Measurements from ENCODE around the gene CLCN3. TPM values are rescaled to one million over a fixed set of nuclear protein-coding genes. Genes with fewer than 3 reads are reported as not detected.
A peak's percentile ranks its signal among the peaks of the same experiment; 100 is the strongest.

The CLCN3 gene
- total RNA-seq, 2 experiments from 2014 or later = 17.8 to 42.0 TPM

- Histone ChIP-seq H2AFZ (ENCODE audit: low read length) (peak overlapping the region; percentile 94), H3K4me3 (ENCODE audit: low read depth, low read length, poor library complexity, severe bottlenecking) (peak overlapping the region; percentile 91), H3K36me3 (ENCODE audit: insufficient read depth, low read length) (no peaks in the 10 kb centered on the region), H3K9me3 (ENCODE audit: low read length) (no peaks in the 10 kb centered on the region), H3K4me1 (ENCODE audit: insufficient read depth, low read length, poor library complexity, severe bottlenecking) (peaks cover 19% of the 10 kb centered on the region), H3K27ac (ENCODE audit: low read depth, low read length, poor library complexity, severe bottlenecking) (no peak overlapping the region), H4K20me1 (ENCODE audit: insufficient read depth, low read length) (no peaks in the 10 kb centered on the region), H3K9me2 (ENCODE audit: insufficient read depth, low read length) (no peaks in the 10 kb centered on the region), H3K4me2 (ENCODE audit: low read length) (peak overlapping the region; percentile 94), H3K79me2 (ENCODE audit: insufficient read depth, low read depth, low read length) (peaks cover 16% of the 10 kb centered on the region; the same call in 1 of the 2 replicates)
- ChIA-PET POLR2A (interaction anchor here (0.6 to 1.1 kb wide), 3 partner anchors 141 to 748 kb away, joined by 3 to 5 read pairs (median 4); partner anchors contain the start of gene CBR4), CTCF (ENCODE audit: unreplicated experiment) (no interaction called here)
- no TSS peak for BruUV-seq (replicated peaks)
- DNase-seq (ENCODE audit: low spot score) = no peak
- TF ChIP-seq EZH2phosphoT487 (IDR thresholded peaks at IDR 0.05; ENCODE audit: borderline replicate concordance, low read depth, low read length) (no peak), CTCF (conservative IDR thresholded peaks at IDR 0.05; ENCODE audit: low read length) (no peak)
- intact Hi-C loops (cut with micrococcal nuclease; ENCODE audit: unreplicated experiment) = loop anchor here (5.0 kb wide), 1 partner anchor 751 kb away; no protein-coding TSS in a partner anchor
Observed at GRCh38 chr4:169758401-169758962, 138.1 kb downstream of the CLCN3 start.

DNA sequence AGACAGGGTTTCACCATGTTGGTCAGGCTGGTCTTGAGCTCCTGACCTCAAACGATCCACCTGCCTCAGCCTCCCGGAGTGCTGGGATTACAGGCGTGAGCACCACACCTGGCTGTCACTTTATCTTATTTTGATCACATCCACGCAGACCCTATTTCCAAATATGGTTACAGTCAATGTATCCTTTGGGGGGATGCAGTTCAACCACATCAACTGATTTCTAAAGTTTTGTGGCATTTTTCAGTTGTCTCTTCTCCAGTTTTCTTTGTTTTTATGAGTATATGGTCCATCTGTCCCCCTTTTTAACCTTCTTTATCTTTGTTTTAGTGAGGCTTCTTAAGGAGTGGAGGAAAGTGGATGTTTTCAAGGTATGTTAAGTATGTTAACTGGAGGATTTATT is 141.5 kb downstream of the CLCN3 start:
- CTCF ChIA-PET (ENCODE audit: unreplicated experiment) = no interaction called here

More for the DNA sequence above, 141.5 kb downstream of the CLCN3 start:
- no peaks in the 10 kb centered on the region for H3K9me3 ChIP-seq (ENCODE audit: low read length)
- intact Hi-C loops (cut with micrococcal nuclease; ENCODE audit: unreplicated experiment) = no loop called here
- TF ChIP-seq CTCF (conservative IDR thresholded peaks at IDR 0.05; ENCODE audit: low read length) = no peak
- no peak for TF ChIP-seq EZH2phosphoT487 (IDR thresholded peaks at IDR 0.05; ENCODE audit: borderline replicate concordance, low read depth, low read length)
- H3K27ac ChIP-seq (ENCODE audit: low read depth, low read length, poor library complexity, severe bottlenecking) = no peak overlapping the region
- DNase-seq (ENCODE audit: low spot score) = no peak
- peaks cover 11% of the 10 kb centered on the region for H3K4me1 ChIP-seq (ENCODE audit: insufficient read depth, low read length, poor library complexity, severe bottlenecking)
- no peaks in the 10 kb centered on the region for H3K36me3 ChIP-seq (ENCODE audit: insufficient read depth, low read length)
- H4K20me1 ChIP-seq (ENCODE audit: insufficient read depth, low read length) = no peaks in the 10 kb centered on the region
- H3K79me2 ChIP-seq (ENCODE audit: insufficient read depth, low read depth, low read length) = no peaks in the 10 kb centered on the region; the same call in 1 of the 2 replicates
- no TSS peak for BruUV-seq (replicated peaks)
- no peak overlapping the region for H3K4me3 ChIP-seq (ENCODE audit: low read depth, low read length, poor library complexity, severe bottlenecking)
- H3K4me2 ChIP-seq (ENCODE audit: low read length) = no peak overlapping the region
- POLR2A ChIA-PET = interaction anchor here (0.6 kb wide), 1 partner anchor 20 kb away, joined by 3 read pairs; no protein-coding TSS in a partner anchor
- H3K9me2 ChIP-seq (ENCODE audit: insufficient read depth, low read length) = no peaks in the 10 kb centered on the region
- H2AFZ ChIP-seq (ENCODE audit: low read length) = no peak overlapping the region

All from OCI-LY7 (cell line).